SK-N-SH (cell line): Measurements from ENCODE around the gene PRICKLE4. TPM values are rescaled to one million over a fixed set of nuclear protein-coding genes. Genes with fewer than 3 reads are reported as not detected.

ENCODE experiments used
- CTCF ChIA-PET: fragments of 300-600, 350-600 bp; formaldehyde crosslinking; extraction: SDS; loops from one replicate; lab custom pipeline; 2021; lab: Yijun Ruan, JAX
- POLR2A ChIA-PET: fragments of 350-600 bp; sonication (Branson Sonifier 250); formaldehyde crosslinking; extraction: SDS; loops from one replicate; lab custom pipeline; 2020; ENCODE audit warnings: antibody characterized with exemption, inconsistent platforms; lab: Yijun Ruan, JAX
- DNase-seq: peaks from one replicate; pipeline ENCODE4 v3.0.0; 2012
- H2AFZ ChIP-seq: fragments of 200-600 bp; sonication (generic); 2 replicates; pipeline ENCODE4 v1.8.1; 2016; ENCODE audit warnings: antibody characterized with exemption, mild to moderate bottlenecking, low read depth
- H3F3A ChIP-seq: fragments of 200-600 bp; sonication (generic); replicated peaks from 2 replicates; pipeline ENCODE3; 2016; ENCODE audit warnings: antibody characterized with exemption, mild to moderate bottlenecking; ENCODE audit not compliant: insufficient read depth
- H3K27ac ChIP-seq, 2 experiments: fragments of 200-500 bp in 1 of 2; fragments of 200-600 bp in 1 of 2; sonication (Bioruptor generic) in 1 of 2; sonication (generic), shearing (Covaris generic) in 1 of 2; 2 replicates each; pipeline versions ENCODE4 v1.5.1 to v1.6.1; 2014 to 2016; ENCODE audit warnings: low read depth in 2 of 2, inconsistent platforms in 1 of 2, low read length in 1 of 2, mild to moderate bottlenecking in 1 of 2, mixed read lengths in 1 of 2
- H3K27me3 ChIP-seq: fragments of 200-600 bp; sonication (generic), shearing (Covaris generic); 2 replicates; pipeline ENCODE4 v1.6.1; 2016; ENCODE audit warnings: mixed run types; ENCODE audit not compliant: insufficient read depth
- H3K36me3 ChIP-seq, 2 experiments: fragments of 200-500 bp in 1 of 2; fragments of 200-600 bp in 1 of 2; sonication (Bioruptor generic) in 1 of 2; sonication (generic) in 1 of 2; replicated peaks in 1 of 2; 2 replicates each; pipeline versions ENCODE3 to v1.5.1; 2014 to 2016; ENCODE audit warnings: low read length in 1 of 2, mild to moderate bottlenecking in 1 of 2; ENCODE audit not compliant: insufficient read depth in 2 of 2, control insufficient read depth in 1 of 2
- H3K4me1 ChIP-seq, 2 experiments: fragments of 200-500 bp in 1 of 2; fragments of 200-600 bp in 1 of 2; sonication (Bioruptor generic) in 1 of 2; sonication (generic), shearing (Covaris generic) in 1 of 2; 2 replicates each; pipeline versions ENCODE4 v1.5.1 to v1.6.1; 2014 to 2016; ENCODE audit warnings: low read depth in 1 of 2, low read length in 1 of 2, mixed run types in 1 of 2; ENCODE audit not compliant: insufficient read depth in 2 of 2, control insufficient read depth in 1 of 2
- H3K4me2 ChIP-seq: fragments of 200-600 bp; sonication (generic), shearing (Covaris generic); 2 replicates; pipeline ENCODE4 v1.6.1; 2017; ENCODE audit warnings: mixed run types
- H3K4me3 ChIP-seq, 2 experiments: fragments of 200-500 bp in 1 of 2; fragments of 200-600 bp in 1 of 2; sonication (Bioruptor generic) in 1 of 2; sonication (generic), shearing (Covaris generic) in 1 of 2; 2 replicates each; pipeline versions ENCODE4 v1.5.1 to v1.8.1; 2014 to 2016; ENCODE audit warnings: low read depth in 2 of 2, inconsistent platforms in 1 of 2, low read length in 1 of 2, mild to moderate bottlenecking in 1 of 2, mixed read lengths in 1 of 2, moderate library complexity in 1 of 2
- H3K79me2 ChIP-seq: fragments of 200-600 bp; sonication (generic); 2 replicates; pipeline ENCODE4 v1.8.1; 2017; ENCODE audit warnings: mild to moderate bottlenecking; ENCODE audit not compliant: insufficient read depth
- H3K9ac ChIP-seq: fragments of 200-600 bp; sonication (generic); 2 replicates; pipeline ENCODE4 v1.6.1; 2017; ENCODE audit warnings: mixed run types
- H3K9me2 ChIP-seq: fragments of 200-600 bp; sonication (generic); 2 replicates; pipeline ENCODE4 v1.6.1; 2017; ENCODE audit warnings: mixed run types
- H3K9me3 ChIP-seq: fragments of 200-600 bp; sonication (generic); 2 replicates; pipeline ENCODE4 v1.6.1; 2017; ENCODE audit warnings: mixed run types, mild to moderate bottlenecking, moderate library complexity
- H4K20me1 ChIP-seq: fragments of 200-600 bp; sonication (generic); 2 replicates; pipeline ENCODE4 v1.6.1; 2017; ENCODE audit warnings: mild to moderate bottlenecking, mixed run types; ENCODE audit not compliant: insufficient read depth
- CHD2 ChIP-seq: fragments of 150-350 bp; IDR thresholded peaks from 2 replicates; pipeline ENCODE4 v1.6.1; 2018; ENCODE audit warnings: low read length; ENCODE audit not compliant: partially characterized antibody
- CTCF ChIP-seq: fragments of 200-600 bp; sonication (generic); IDR thresholded peaks from 2 replicates; pipeline ENCODE4 v1.6.1; 2017; ENCODE audit warnings: antibody characterized with exemption, mild to moderate bottlenecking, moderate library complexity
- ELF1 ChIP-seq: IDR thresholded peaks from 2 replicates; pipeline ENCODE4 v1.4.0; 2012
- EP300 ChIP-seq, 2 experiments: IDR thresholded peaks; 2 replicates each; pipeline versions ENCODE4 v1.4.0 to v1.6.1; 2012; ENCODE audit warnings: borderline replicate concordance in 1 of 2, low read depth in 1 of 2, low read length in 1 of 2
- GABPA ChIP-seq: IDR thresholded peaks from 2 replicates; pipeline ENCODE4 v1.4.0; 2012; ENCODE audit warnings: low read depth, mild to moderate bottlenecking
- GATA2 ChIP-seq: sonication (generic); formaldehyde crosslinking; IDR thresholded peaks from 2 replicates; pipeline ENCODE4 v1.5.0; 2020; ENCODE audit warnings: mild to moderate bottlenecking, missing genetic modification reagents
- MAX ChIP-seq: IDR thresholded peaks from 2 replicates; pipeline ENCODE4 v1.4.0; 2012; ENCODE audit warnings: low read depth
- MEF2A ChIP-seq: IDR thresholded peaks from 2 replicates; pipeline ENCODE4 v1.4.0; 2012; ENCODE audit warnings: low read depth, borderline replicate concordance
- NRF1 ChIP-seq: IDR thresholded peaks from 2 replicates; pipeline ENCODE4 v1.6.1; 2012; ENCODE audit warnings: low read depth, mild to moderate bottlenecking, low read length
- POLR2AphosphoS5 ChIP-seq: IDR thresholded peaks from 2 replicates; pipeline ENCODE4 v1.6.1; 2012; ENCODE audit warnings: low read depth, low read length
- RXRA ChIP-seq: IDR thresholded peaks from 2 replicates; pipeline ENCODE4 v1.4.0; 2012; ENCODE audit warnings: low read depth, mild to moderate bottlenecking, borderline replicate concordance
- SIN3A ChIP-seq: IDR thresholded peaks from 2 replicates; pipeline ENCODE4 v1.6.1; 2012; ENCODE audit warnings: low read depth, mild to moderate bottlenecking, low read length, moderate library complexity, borderline replicate concordance
- TCF12 ChIP-seq: IDR thresholded peaks from 2 replicates; pipeline ENCODE4 v1.4.0; 2012
- TEAD4 ChIP-seq: IDR thresholded peaks from 2 replicates; pipeline ENCODE4 v1.4.0; 2012; ENCODE audit warnings: mild to moderate bottlenecking, borderline replicate concordance; ENCODE audit not compliant: insufficient read depth
- USF1 ChIP-seq: IDR thresholded peaks from 2 replicates; pipeline ENCODE4 v1.4.0; 2012; ENCODE audit warnings: low read depth, borderline replicate concordance
- YY1 ChIP-seq: IDR thresholded peaks from 2 replicates; pipeline ENCODE4 v1.4.0; 2012; ENCODE audit warnings: low read depth, mild to moderate bottlenecking
- ZBTB33 ChIP-seq: IDR thresholded peaks from 2 replicates; pipeline ENCODE4 v1.4.0; 2012; ENCODE audit warnings: low read depth, borderline replicate concordance
- WGBS: methylation state at CpG from one replicate; pipeline ENCODE4 v1.1.6; 2017; ENCODE audit warnings: low lambda C conversion rate; 5-methylcytosine and 5-hydroxymethylcytosine counted together
- polyA plus RNA-seq, 3 experiments: library from polyadenylated mRNA; depleted of rRNA; stranded (reverse); fragments of >200 nt; gene quantifications; 2 replicates each; pipeline ENCODE4 v1.2.3, GENCODE V29; 2012
- TF ChIP-seq, protein P1 (sequence below): IDR thresholded peaks from 2 replicates; pipeline ENCODE4 v1.6.1; 2012; ENCODE audit warnings: mild to moderate bottlenecking, low read depth, low read length, moderate library complexity

The PRICKLE4 gene
- polyA plus RNA-seq, 1 of the 3 experiments (the other 2 are of a cell fraction), result 3.9 TPM

DNA sequence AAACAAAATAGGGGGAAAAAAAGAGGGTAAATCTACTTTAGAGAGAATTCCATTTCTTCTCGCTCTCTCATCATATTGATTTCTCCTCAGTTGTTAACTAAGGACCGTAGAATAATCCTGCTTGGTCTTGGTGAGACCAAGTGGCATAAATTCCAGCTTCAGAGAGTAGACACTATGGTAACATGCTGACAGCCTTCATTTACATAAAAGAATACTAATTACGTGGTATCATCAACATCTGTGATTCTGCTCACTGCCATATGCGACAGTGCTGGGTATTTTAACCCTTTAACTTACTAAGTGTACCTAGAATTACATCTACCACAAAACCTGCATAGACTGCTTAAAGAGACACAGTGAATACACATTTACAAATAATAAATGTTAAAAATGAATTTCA, 34.0 kb downstream of the PRICKLE4 start (continued):
- TF ChIP-seq CTCF (no peak), POLR2AphosphoS5 (no peak), MAX (no peak)
- TF ChIP-seq, all 33 proteins: peak for 0

DNA sequence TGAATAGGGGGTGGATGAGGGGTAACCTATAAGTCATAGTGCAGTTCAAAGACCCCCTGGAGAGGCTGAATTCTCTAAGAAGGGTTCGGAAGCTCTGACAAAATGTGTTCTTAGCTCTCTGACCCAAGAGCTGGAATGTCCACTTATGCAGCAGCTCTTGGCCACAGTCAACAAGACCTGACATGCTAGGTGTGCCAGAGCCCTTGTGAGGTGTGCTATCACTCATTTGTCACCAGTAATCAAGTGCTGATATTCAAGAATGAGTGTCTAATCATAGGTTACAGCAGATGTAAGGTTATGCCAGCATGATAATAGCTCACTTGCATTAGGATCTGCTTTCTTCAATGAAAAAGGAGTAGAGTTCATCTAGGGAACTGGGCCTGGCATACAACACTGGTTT, 35.0 kb downstream of the PRICKLE4 start:
- TF ChIP-seq CHD2, result no peak
- no peak for TF ChIP-seq CTCF
- no peak for TF ChIP-seq GABPA
- no peak for TF ChIP-seq RXRA
- no peak for TF ChIP-seq ZBTB33
- TF ChIP-seq ELF1, result no peak
- no peak for TF ChIP-seq USF1
- TF ChIP-seq, protein P1, sequence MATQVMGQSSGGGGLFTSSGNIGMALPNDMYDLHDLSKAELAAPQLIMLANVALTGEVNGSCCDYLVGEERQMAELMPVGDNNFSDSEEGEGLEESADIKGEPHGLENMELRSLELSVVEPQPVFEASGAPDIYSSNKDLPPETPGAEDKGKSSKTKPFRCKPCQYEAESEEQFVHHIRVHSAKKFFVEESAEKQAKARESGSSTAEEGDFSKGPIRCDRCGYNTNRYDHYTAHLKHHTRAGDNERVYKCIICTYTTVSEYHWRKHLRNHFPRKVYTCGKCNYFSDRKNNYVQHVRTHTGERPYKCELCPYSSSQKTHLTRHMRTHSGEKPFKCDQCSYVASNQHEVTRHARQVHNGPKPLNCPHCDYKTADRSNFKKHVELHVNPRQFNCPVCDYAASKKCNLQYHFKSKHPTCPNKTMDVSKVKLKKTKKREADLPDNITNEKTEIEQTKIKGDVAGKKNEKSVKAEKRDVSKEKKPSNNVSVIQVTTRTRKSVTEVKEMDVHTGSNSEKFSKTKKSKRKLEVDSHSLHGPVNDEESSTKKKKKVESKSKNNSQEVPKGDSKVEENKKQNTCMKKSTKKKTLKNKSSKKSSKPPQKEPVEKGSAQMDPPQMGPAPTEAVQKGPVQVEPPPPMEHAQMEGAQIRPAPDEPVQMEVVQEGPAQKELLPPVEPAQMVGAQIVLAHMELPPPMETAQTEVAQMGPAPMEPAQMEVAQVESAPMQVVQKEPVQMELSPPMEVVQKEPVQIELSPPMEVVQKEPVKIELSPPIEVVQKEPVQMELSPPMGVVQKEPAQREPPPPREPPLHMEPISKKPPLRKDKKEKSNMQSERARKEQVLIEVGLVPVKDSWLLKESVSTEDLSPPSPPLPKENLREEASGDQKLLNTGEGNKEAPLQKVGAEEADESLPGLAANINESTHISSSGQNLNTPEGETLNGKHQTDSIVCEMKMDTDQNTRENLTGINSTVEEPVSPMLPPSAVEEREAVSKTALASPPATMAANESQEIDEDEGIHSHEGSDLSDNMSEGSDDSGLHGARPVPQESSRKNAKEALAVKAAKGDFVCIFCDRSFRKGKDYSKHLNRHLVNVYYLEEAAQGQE, result no peak
- TF ChIP-seq POLR2AphosphoS5, result no peak
- TF ChIP-seq NRF1, result no peak
- no peak for TF ChIP-seq MEF2A
- TF ChIP-seq TEAD4, result no peak
- TF ChIP-seq YY1, result no peak
- TF ChIP-seq TCF12, result no peak
- TF ChIP-seq GATA2, result no peak
- no peak for TF ChIP-seq EP300 (IDR thresholded peaks at IDR 0.05; ENCODE audit: borderline replicate concordance in 1 of 2, low read depth in 1 of 2, low read length in 1 of 2)
- no peak for TF ChIP-seq SIN3A
- no peaks in the 10 kb centered on the region for H3K79me2 ChIP-seq
- H3K4me2 ChIP-seq, result no peak overlapping the region
- H3K9ac ChIP-seq, result no peak overlapping the region
- no peak overlapping the region; a peak in 1 of 4 replicates for H3K27ac ChIP-seq
- H3K9me2 ChIP-seq, result no peaks in the 10 kb centered on the region
- 100% methylated on average over 1 of the region's 1 CpG for WGBS
- H2AFZ ChIP-seq, result no peak overlapping the region
- H4K20me1 ChIP-seq, result no peaks in the 10 kb centered on the region
- CTCF ChIA-PET, result interaction anchor here (0.6 to 1.5 kb wide), 3 partner anchors 12 to 105 kb away, joined by 3 read pairs; partner anchors contain the start of gene MED20
- no peaks in the 10 kb centered on the region for H3K4me1 ChIP-seq
- no peak for DNase-seq
- H3F3A ChIP-seq, result peaks cover 3% of the 10 kb centered on the region
- no peaks in the 10 kb centered on the region for H3K9me3 ChIP-seq
- no peak overlapping the region for H3K4me3 ChIP-seq
- POLR2A ChIA-PET, result no interaction called here
- no peaks in the 10 kb centered on the region for H3K27me3 ChIP-seq
- no peaks in the 10 kb centered on the region for H3K36me3 ChIP-seq
